COLO668 (cell line): ENCODE results near the gene NCBP2.
A peak's percentile ranks its signal among the peaks of the same experiment; 100 is the strongest.

Experiments used
- DNase-seq: peaks from one replicate; lab custom pipeline; 2025; ENCODE audit not compliant: unreplicated experiment; lab: John Stamatoyannopoulos, UW

NCBP2 gene

GRCh38 chr3:196941729-196942225 is 551 bp downstream of the NCBP2 start:
- DNase-seq = peak; percentile 61

GRCh38 chr3:196938576-196938975 is 3.8 kb downstream of the NCBP2 start:
- no peak for DNase-seq

GRCh38 chr3:196938124-196938523 is 4.2 kb downstream of the NCBP2 start:
- no peak for DNase-seq

- no peak for DNase-seq
These were observed 6.0 kb downstream of the NCBP2 start for GRCh38 chr3:196936288-196936687.

GRCh38 chr3:196932600-196932999 is 9.7 kb downstream of the NCBP2 start:
- no peak for DNase-seq

- DNase-seq = no peak
These were observed 10.3 kb downstream of the NCBP2 start for GRCh38 chr3:196931828-196932587.

GRCh38 chr3:196931157-196931556 is 11.2 kb downstream of the NCBP2 start:
- no peak for DNase-seq

- DNase-seq = no peak
These were observed 14.5 kb downstream of the NCBP2 start for GRCh38 chr3:196927571-196928453.

- no peak for DNase-seq
These were observed 21.6 kb downstream of the NCBP2 start for GRCh38 chr3:196920733-196921132.

GRCh38 chr3:196918968-196919367 is 23.4 kb downstream of the NCBP2 start:
- peak; percentile 1 for DNase-seq

- no peak for DNase-seq
These were observed 25.3 kb downstream of the NCBP2 start for GRCh38 chr3:196916995-196917394.

GRCh38 chr3:196916221-196916620 is 26.1 kb downstream of the NCBP2 start:
- no peak for DNase-seq

- DNase-seq = no peak
These were observed 27.0 kb downstream of the NCBP2 start for GRCh38 chr3:196915375-196915774.

GRCh38 chr3:196914866-196915265 is 27.5 kb downstream of the NCBP2 start:
- no peak for DNase-seq

GRCh38 chr3:196903740-196904139 is 38.6 kb downstream of the NCBP2 start:
- no peak for DNase-seq

GRCh38 chr3:196902296-196902695 is 40.0 kb downstream of the NCBP2 start:
- DNase-seq = no peak

GRCh38 chr3:196901768-196902167 is 40.6 kb downstream of the NCBP2 start:
- no peak for DNase-seq

- no peak for DNase-seq
These were observed 46.1 kb downstream of the NCBP2 start for GRCh38 chr3:196896229-196896628.

GRCh38 chr3:196894557-196895295 is 47.6 kb downstream of the NCBP2 start:
- no peak for DNase-seq

- no peak for DNase-seq
These were observed 52.3 kb downstream of the NCBP2 start for GRCh38 chr3:196889844-196890708.
